Breast epithelium (tissue), 3 donors: Measurements from ENCODE around the gene CCNJL.

ENCODE experiments used
- POLR2A ChIP-seq: fragments of 450-650 bp; IDR thresholded peaks from one replicate; pipeline ENCODE4 v1.6.1; 2016; ENCODE audit warnings: antibody characterized with exemption, mild to moderate bottlenecking, moderate library complexity
- POLR2AphosphoS5 ChIP-seq, 3 donors: sonication (generic); formaldehyde crosslinking; IDR thresholded peaks; one replicate each; pipeline ENCODE4 v1.6.1; 2017; ENCODE audit warnings: antibody characterized with exemption in 3 of 3
- TF ChIP-seq, protein P1 (sequence below), 3 donors: fragments of 450-650 bp; IDR thresholded peaks; one replicate each; pipeline ENCODE4 v1.5.1; 2016 to 2017; ENCODE audit warnings: antibody characterized with exemption in 3 of 3, mild to moderate bottlenecking in 3 of 3, moderate library complexity in 3 of 3

DNA sequence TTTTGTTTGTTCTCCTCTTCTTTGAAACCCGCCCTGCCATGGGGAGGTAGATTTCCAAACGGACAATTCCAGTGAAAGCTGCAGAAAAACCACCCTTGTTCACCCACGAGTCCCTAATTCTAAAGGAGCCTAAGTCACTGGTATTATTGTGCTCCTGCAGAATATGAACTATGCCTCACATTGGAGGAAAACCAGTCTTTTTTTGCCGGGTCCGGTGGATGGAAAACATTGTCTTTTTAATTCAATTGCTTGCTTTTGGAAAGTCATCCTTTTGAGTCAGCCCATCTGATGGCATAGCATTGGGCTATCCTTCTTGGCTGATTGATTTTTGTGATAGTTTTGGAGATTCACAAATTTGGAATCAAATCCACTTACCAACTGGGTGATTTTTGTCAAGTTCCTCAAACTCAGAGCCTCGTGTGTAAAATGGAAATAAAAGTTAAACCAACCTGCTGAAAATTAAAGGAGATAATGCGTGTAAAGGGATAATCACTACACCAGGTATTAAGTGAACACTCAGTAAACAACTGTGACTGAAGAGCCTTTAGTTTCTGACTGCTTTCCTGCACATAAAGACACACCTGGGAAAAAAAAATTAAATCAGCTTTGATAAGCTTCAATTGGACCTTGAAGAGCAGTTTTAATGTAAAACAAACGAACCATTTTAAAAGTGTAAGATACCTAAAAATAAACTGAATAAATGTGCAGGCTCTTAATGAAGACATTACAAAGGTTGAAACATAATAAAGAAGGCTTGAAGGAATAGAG lies 780 bp upstream of the CCNJL start:
- TF ChIP-seq POLR2A, result no peak
- TF ChIP-seq POLR2AphosphoS5 (IDR thresholded peaks at IDR 0.05), result no peak
- TF ChIP-seq, protein P1, sequence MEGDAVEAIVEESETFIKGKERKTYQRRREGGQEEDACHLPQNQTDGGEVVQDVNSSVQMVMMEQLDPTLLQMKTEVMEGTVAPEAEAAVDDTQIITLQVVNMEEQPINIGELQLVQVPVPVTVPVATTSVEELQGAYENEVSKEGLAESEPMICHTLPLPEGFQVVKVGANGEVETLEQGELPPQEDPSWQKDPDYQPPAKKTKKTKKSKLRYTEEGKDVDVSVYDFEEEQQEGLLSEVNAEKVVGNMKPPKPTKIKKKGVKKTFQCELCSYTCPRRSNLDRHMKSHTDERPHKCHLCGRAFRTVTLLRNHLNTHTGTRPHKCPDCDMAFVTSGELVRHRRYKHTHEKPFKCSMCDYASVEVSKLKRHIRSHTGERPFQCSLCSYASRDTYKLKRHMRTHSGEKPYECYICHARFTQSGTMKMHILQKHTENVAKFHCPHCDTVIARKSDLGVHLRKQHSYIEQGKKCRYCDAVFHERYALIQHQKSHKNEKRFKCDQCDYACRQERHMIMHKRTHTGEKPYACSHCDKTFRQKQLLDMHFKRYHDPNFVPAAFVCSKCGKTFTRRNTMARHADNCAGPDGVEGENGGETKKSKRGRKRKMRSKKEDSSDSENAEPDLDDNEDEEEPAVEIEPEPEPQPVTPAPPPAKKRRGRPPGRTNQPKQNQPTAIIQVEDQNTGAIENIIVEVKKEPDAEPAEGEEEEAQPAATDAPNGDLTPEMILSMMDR (IDR thresholded peaks at IDR 0.05), result no peak
